WTC11 (cell line): ENCODE results near the gene PIK3R1. TPM values are rescaled to one million over a fixed set of nuclear protein-coding genes. Genes with fewer than 3 reads are reported as not detected.

Experiments used
- ATAC-seq: fragments of 200-7000 bp; cut with Tn5 transposase; 2 replicates; pipeline ENCODE4 v1.10.0; 2021; ENCODE audit warnings: mild to moderate bottlenecking, moderate library complexity
- CTCF ChIA-PET: fragments of 300-600 bp; sonication (Branson Sonifier 250); formaldehyde crosslinking; loops from one replicate; lab custom pipeline; 2021; ENCODE audit warnings: antibody characterized with exemption; lab: Charles Lee
- POLR2A ChIA-PET: fragments of 350-600 bp; sonication (Branson Sonifier 250); formaldehyde crosslinking; loops from one replicate; lab custom pipeline; 2021; ENCODE audit warnings: antibody characterized with exemption; lab: Charles Lee
- DNase-seq: peaks from one replicate; pipeline ENCODE4 v3.0.0; 2021; ENCODE audit warnings: low spot score
- H3K27ac Mint-ChIP-seq: 2 replicates; pipeline ENCODE4 v1.8.0; 2021; ENCODE audit warnings: mixed read lengths
- H3K27me3 Mint-ChIP-seq: 2 replicates; pipeline ENCODE4 v1.8.0; 2021; ENCODE audit warnings: low read depth, mild to moderate bottlenecking, moderate library complexity, mixed read lengths
- H3K36me3 Mint-ChIP-seq: 2 replicates; pipeline ENCODE4 v1.8.0; 2021; ENCODE audit warnings: mixed read lengths
- H3K4me1 Mint-ChIP-seq: 2 replicates; pipeline ENCODE4 v1.8.0; 2022; ENCODE audit warnings: mixed read lengths
- H3K4me3 Mint-ChIP-seq: 2 replicates; pipeline ENCODE4 v1.8.0; 2021; ENCODE audit warnings: mild to moderate bottlenecking, moderate library complexity, mixed read lengths
- H3K9me3 Mint-ChIP-seq: 2 replicates; pipeline ENCODE4 v1.8.0; 2021; ENCODE audit warnings: mixed read lengths
- ATF6 ChIP-seq: sonication (generic); formaldehyde crosslinking; IDR thresholded peaks from 2 replicates; pipeline ENCODE4 v1.8.1; 2023; ENCODE audit warnings: mild to moderate bottlenecking, missing genetic modification reagents
- ELF4 ChIP-seq: sonication (generic); formaldehyde crosslinking; IDR thresholded peaks from 2 replicates; pipeline ENCODE4 v1.8.1; 2022; ENCODE audit warnings: low read depth, mild to moderate bottlenecking, moderate library complexity, missing genetic modification reagents
- EMX1 ChIP-seq: fragments of 250-450 bp; sonication (Bioruptor Pico); IDR thresholded peaks from 2 replicates; pipeline ENCODE4 v1.8.0; 2021; ENCODE audit warnings: mild to moderate bottlenecking
- ESRRA ChIP-seq: sonication (generic); formaldehyde crosslinking; IDR thresholded peaks from 2 replicates; pipeline ENCODE4 v1.8.1; 2022; ENCODE audit warnings: mild to moderate bottlenecking, missing genetic modification reagents, borderline replicate concordance
- FOXK1 ChIP-seq: sonication (generic); formaldehyde crosslinking; IDR thresholded peaks from 2 replicates; pipeline ENCODE4 v1.8.0; 2022; ENCODE audit warnings: mild to moderate bottlenecking, moderate library complexity, missing genetic modification reagents
- FOXP4 ChIP-seq: sonication (generic); formaldehyde crosslinking; IDR thresholded peaks from 2 replicates; pipeline ENCODE4 v1.8.0; 2022; ENCODE audit warnings: mild to moderate bottlenecking, missing genetic modification reagents
- GRHL2 ChIP-seq: fragments of 250-450 bp; sonication (Bioruptor Pico); IDR thresholded peaks from 2 replicates; pipeline ENCODE4 v1.8.0; 2022; ENCODE audit warnings: mild to moderate bottlenecking, moderate library complexity; ENCODE audit not compliant: insufficient replicate concordance, severe bottlenecking
- GTF2I ChIP-seq: fragments of 250-450 bp; sonication (Bioruptor Pico); conservative IDR thresholded peaks from 2 replicates; pipeline ENCODE4 v1.4.0; 2021; ENCODE audit warnings: mild to moderate bottlenecking
- MAX ChIP-seq: sonication (generic); formaldehyde crosslinking; IDR thresholded peaks from 2 replicates; pipeline ENCODE4 v1.8.0; 2022; ENCODE audit warnings: mild to moderate bottlenecking, missing genetic modification reagents
- MXD4 ChIP-seq: fragments of 250-450 bp; sonication (Bioruptor Pico); IDR thresholded peaks from 2 replicates; pipeline ENCODE4 v1.8.0; 2021; ENCODE audit warnings: mild to moderate bottlenecking, moderate library complexity, borderline replicate concordance
- NR1H2 ChIP-seq: sonication (generic); formaldehyde crosslinking; IDR thresholded peaks from 2 replicates; pipeline ENCODE4 v1.9.0; 2021; ENCODE audit warnings: mild to moderate bottlenecking, moderate library complexity, missing genetic modification reagents
- RELA ChIP-seq: sonication (generic); formaldehyde crosslinking; IDR thresholded peaks from 2 replicates; pipeline ENCODE4 v1.8.1; 2022; ENCODE audit warnings: missing genetic modification reagents, mild to moderate bottlenecking, borderline replicate concordance
- SMAD4 ChIP-seq: sonication (generic); formaldehyde crosslinking; IDR thresholded peaks from 2 replicates; pipeline ENCODE4 v1.8.0; 2022; ENCODE audit warnings: mild to moderate bottlenecking, missing genetic modification reagents
- SP1 ChIP-seq: sonication (generic); formaldehyde crosslinking; conservative IDR thresholded peaks from 2 replicates; pipeline ENCODE4 v1.8.1; 2022; ENCODE audit warnings: missing genetic modification reagents
- STAT6 ChIP-seq: sonication (generic); formaldehyde crosslinking; conservative IDR thresholded peaks from 2 replicates; pipeline ENCODE4 v1.8.1; 2023; ENCODE audit warnings: mild to moderate bottlenecking, low read depth, missing genetic modification reagents, moderate library complexity
- ZBTB21 ChIP-seq: sonication (generic); formaldehyde crosslinking; IDR thresholded peaks from 2 replicates; pipeline ENCODE4 v1.8.1; 2023; ENCODE audit warnings: mild to moderate bottlenecking, missing genetic modification reagents, borderline replicate concordance
- ZNF138 ChIP-seq: sonication (generic); formaldehyde crosslinking; conservative IDR thresholded peaks from 2 replicates; pipeline ENCODE4 v1.8.1; 2022; ENCODE audit warnings: mild to moderate bottlenecking, moderate library complexity, missing genetic modification reagents
- ZNF281 ChIP-seq: sonication (generic); formaldehyde crosslinking; IDR thresholded peaks from 2 replicates; pipeline ENCODE4 v1.8.0; 2023; ENCODE audit warnings: mild to moderate bottlenecking, missing genetic modification reagents
- ZNF423 ChIP-seq: fragments of 250-450 bp; sonication (Bioruptor Pico); IDR thresholded peaks from 2 replicates; pipeline ENCODE4 v2.1.2; 2022; ENCODE audit warnings: mild to moderate bottlenecking, moderate library complexity
- total RNA-seq: library from RNA; stranded (reverse); gene quantifications from 3 replicates; pipeline ENCODE4 v1.2.3, GENCODE V29; 2021

The PIK3R1 gene
- total RNA-seq, 1 experiment from 2014 or later: 11.3 TPM

GRCh38 chr5:68279984-68280383, 64.4 kb downstream of the PIK3R1 start:
- Mint-ChIP-seq H3K27ac (no peak overlapping the region), H3K36me3 (peaks cover 12% of the 10 kb centered on the region), H3K9me3 (no peaks in the 10 kb centered on the region), H3K4me1 (peaks cover 19% of the 10 kb centered on the region), H3K4me3 (no peak overlapping the region), H3K27me3 (no peaks in the 10 kb centered on the region)
- no peak for DNase-seq
- no peak for TF ChIP-seq NR1H2
- no peak for TF ChIP-seq ZNF138
- TF ChIP-seq FOXK1: no peak
- TF ChIP-seq ZNF281: no peak
- TF ChIP-seq SP1 (CRISPR knock-in tag): no peak
- TF ChIP-seq GRHL2 (CRISPR knock-in tag): no peak
- POLR2A ChIA-PET: no interaction called here
- CTCF ChIA-PET: no interaction called here
- ATAC-seq: no peak

GRCh38 chr5:68282001-68282400, 66.4 kb downstream of the PIK3R1 start:
- Mint-ChIP-seq H3K4me3 (no peak overlapping the region), H3K9me3 (no peaks in the 10 kb centered on the region), H3K27me3 (no peaks in the 10 kb centered on the region), H3K4me1 (peaks cover 19% of the 10 kb centered on the region), H3K36me3 (peaks cover 10% of the 10 kb centered on the region; the same call in 1 of the 2 replicates), H3K27ac (no peak overlapping the region)
- no peak for TF ChIP-seq MAX (CRISPR knock-in tag)
- no peak for TF ChIP-seq FOXP4 (CRISPR knock-in tag)
- no peak for TF ChIP-seq RELA (CRISPR knock-in tag)
- TF ChIP-seq ATF6 (CRISPR knock-in tag): no peak
- no peak for TF ChIP-seq MXD4 (CRISPR knock-in tag)
- no peak for TF ChIP-seq ELF4 (CRISPR knock-in tag)
- TF ChIP-seq SMAD4 (CRISPR knock-in tag): no peak
- TF ChIP-seq ZBTB21 (CRISPR knock-in tag): no peak
- no peak for TF ChIP-seq ESRRA
- no peak for TF ChIP-seq EMX1
- no peak for TF ChIP-seq STAT6 (CRISPR knock-in tag)
- TF ChIP-seq ZNF423 (CRISPR knock-in tag): no peak
- TF ChIP-seq GTF2I: no peak
- CTCF ChIA-PET: no interaction called here
- DNase-seq: no peak
- POLR2A ChIA-PET: no interaction called here
- no peak for ATAC-seq
